ENCODE results near the gene AFF1. TPM values are rescaled to one million over a fixed set of nuclear protein-coding genes. Genes with fewer than 3 reads are reported as not detected.

AFF1 gene
- total and polyA plus RNA-seq, 7 experiments from 2014 or later, result 20.8 to 88.6 (median 66.8) TPM

DNA sequence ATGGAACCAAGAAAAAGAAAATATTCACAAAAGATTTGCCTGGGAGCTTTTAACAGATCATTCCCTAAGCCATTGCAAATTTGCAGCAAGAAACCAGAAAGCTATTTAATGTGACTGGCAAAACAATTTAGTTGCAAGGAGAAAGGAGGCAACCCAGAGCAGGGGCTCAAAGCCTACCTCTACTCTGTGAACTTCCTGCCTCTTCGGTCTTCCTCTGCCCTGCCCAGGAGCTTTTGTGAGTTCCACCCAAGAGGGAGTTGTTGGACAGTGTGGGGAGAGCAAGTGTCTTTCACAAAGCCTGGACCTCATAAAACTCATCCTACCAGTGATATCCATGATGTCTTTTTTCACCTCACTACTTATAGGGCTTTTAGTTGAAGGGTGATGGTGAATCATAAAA lies 107.4 kb downstream of the AFF1 start:
- DNase-seq, result no peak
- H3K9me3 ChIP-seq (ENCODE audit: control insufficient read depth in 2 of 3, low read length in 3 of 3), result no peaks in the 10 kb centered on the region
- no peak for ATAC-seq
- H3K36me3 Mint-ChIP-seq, result peaks cover 0 to 14% (median 7%) of the 10 kb centered on the region in 5 donors
- peaks cover 0 to 7% (median 4%) of the 10 kb centered on the region in 3 experiments for H3K36me3 ChIP-seq (ENCODE audit: control insufficient read depth in 2 of 3, insufficient read depth in 3 of 3, low read length in 3 of 3)
- H3K4me3 ChIP-seq (ENCODE audit: low read length), result no peak overlapping the region
- H3K27ac ChIP-seq (ENCODE audit: low read depth, low read length), result no peak overlapping the region
- no peaks in the 10 kb centered on the region for H3K27me3 ChIP-seq (ENCODE audit: control insufficient read depth in 2 of 2, insufficient read depth in 2 of 2, low read length in 2 of 2)
- no peaks in the 10 kb centered on the region for H3K9me3 Mint-ChIP-seq
- intact Hi-C loops (cut with micrococcal nuclease), result no loop called here
- H3K4me1 ChIP-seq (ENCODE audit: control insufficient read depth in 2 of 2, insufficient read depth in 2 of 2, low read length in 2 of 2), result peaks cover 0 to 8% of the 10 kb centered on the region in 2 donors
- ChIA-PET POLR2A (interaction anchor here (0.9 kb wide), 1 partner anchor 36 kb away, joined by 4 read pairs; no protein-coding TSS in a partner anchor), CTCF (interaction anchor here (1.4 kb wide), 1 partner anchor 52 kb away, joined by 3 read pairs; no protein-coding TSS in a partner anchor)
- peak overlapping the region in 6 of 9 donors; percentile 33 to 70 (median 58) for H3K27ac Mint-ChIP-seq
- peaks cover 24 to 60% (median 35%) of the 10 kb centered on the region in 7 donors for H3K4me1 Mint-ChIP-seq
- no peaks in the 10 kb centered on the region for H3K27me3 Mint-ChIP-seq
- peak overlapping the region in 4 of 10 donors; percentile 43 to 58 (median 48) for H3K4me3 Mint-ChIP-seq

DNA sequence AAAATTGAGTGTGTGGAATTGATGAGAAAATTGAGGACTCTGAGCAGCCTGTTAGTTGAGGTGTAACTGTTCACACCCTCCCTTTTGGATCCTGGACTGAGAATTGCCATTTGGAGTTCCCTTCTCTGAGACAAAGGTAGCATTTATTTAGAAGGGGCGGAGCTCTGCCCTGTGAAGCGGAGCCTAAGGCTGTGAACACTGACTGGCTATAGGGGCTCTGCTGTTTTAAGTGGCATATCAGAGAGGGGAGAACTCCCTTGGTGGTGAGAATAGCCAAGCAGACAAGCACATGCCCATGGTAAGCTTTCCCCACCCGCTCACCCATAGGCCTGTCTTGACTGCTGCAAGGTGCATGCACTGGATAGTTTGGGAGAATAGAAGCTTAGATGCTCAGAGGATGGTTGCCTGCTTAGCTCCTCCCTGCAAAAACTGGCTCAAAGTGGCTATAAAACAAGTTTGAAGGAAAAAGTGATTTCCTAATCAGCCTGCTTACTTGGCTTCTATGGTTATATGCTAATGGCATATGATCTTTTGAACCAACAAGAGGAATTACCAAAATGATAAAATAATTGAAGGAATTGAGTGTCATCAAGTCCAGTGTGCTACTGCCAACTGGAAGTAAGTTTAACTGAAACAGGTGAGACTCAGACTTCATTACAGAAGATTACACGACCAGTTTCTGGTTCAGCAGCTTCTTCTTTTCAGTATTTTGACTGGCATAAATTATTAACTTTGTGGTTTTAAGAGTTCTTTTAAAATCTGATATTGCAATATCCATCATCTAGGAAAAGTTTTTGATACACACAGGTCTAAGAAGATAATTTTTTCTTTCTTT lies 108.4 kb downstream of the AFF1 start:
- Histone ChIP-seq H3K27me3 (ENCODE audit: control insufficient read depth in 2 of 2, insufficient read depth in 2 of 2, low read length in 2 of 2) (no peaks in the 10 kb centered on the region), H3K4me3 (ENCODE audit: low read length) (no peak overlapping the region), H3K27ac (ENCODE audit: low read depth, low read length) (no peak overlapping the region), H3K9me3 (ENCODE audit: control insufficient read depth in 2 of 3, low read length in 3 of 3) (no peaks in the 10 kb centered on the region), H3K36me3 (ENCODE audit: control insufficient read depth in 2 of 3, insufficient read depth in 3 of 3, low read length in 3 of 3) (peaks cover 0 to 11% (median 7%) of the 10 kb centered on the region in 3 experiments), H3K4me1 (ENCODE audit: control insufficient read depth in 2 of 2, insufficient read depth in 2 of 2, low read length in 2 of 2) (peaks cover 0 to 8% of the 10 kb centered on the region in 2 donors)
- ATAC-seq, result no peak
- peaks cover 21 to 55% (median 31%) of the 10 kb centered on the region in 7 donors for H3K4me1 Mint-ChIP-seq
- intact Hi-C loops (cut with micrococcal nuclease), result no loop called here
- no peaks in the 10 kb centered on the region for H3K27me3 Mint-ChIP-seq
- peaks cover 0 to 21% (median 13%) of the 10 kb centered on the region in 5 donors for H3K36me3 Mint-ChIP-seq
- H3K4me3 Mint-ChIP-seq, result no peak overlapping the region
- H3K9me3 Mint-ChIP-seq, result no peaks in the 10 kb centered on the region
- CTCF ChIA-PET, result interaction anchor here (1.4 kb wide), 1 partner anchor 51 kb away, joined by 3 read pairs; no protein-coding TSS in a partner anchor
- POLR2A ChIA-PET, result interaction anchor here (0.9 to 1.1 kb wide), 2 partner anchors 36 to 37 kb away, joined by 4 read pairs; no protein-coding TSS in a partner anchor
- no peak for DNase-seq
- H3K27ac Mint-ChIP-seq, result peak overlapping the region in 3 of 9 donors; percentile 14 to 50 (median 45)

DNA sequence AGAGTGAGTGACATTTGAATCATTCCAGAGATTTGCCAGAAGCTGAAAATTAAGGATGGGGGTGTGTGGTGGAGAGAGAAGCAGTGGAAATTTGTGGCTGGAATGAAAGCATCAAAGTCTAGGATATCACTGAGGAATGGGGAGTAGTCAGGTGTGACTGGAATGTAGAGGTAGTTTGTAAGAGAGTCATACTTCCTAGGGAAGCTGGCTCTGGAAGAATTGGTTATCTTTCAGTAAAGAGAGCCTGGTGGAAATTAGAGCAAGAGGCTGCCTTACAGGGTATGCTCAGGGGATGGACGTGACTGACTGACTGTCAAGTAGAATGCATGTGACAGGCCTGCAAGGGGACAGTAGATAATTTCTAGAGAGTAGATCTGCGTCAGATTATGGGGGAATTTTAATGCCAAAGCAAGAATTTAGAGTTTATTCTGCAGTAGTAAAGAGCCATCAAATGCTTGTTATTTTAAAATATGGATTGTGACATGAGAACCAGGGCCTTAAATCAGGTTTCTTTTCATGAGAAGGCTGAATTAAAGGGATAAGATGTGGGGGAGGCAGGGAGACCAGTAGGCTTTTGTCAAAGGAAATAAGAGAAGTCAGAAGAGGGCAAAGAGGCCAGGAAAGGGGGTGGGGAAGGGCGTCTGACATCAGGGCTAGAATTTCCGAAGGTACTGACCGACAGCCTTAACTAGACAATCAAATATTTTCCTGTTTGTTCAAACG lies 109.9 kb downstream of the AFF1 start:
- ChIA-PET CTCF (no interaction called here), POLR2A (no interaction called here)
- H3K9me3 Mint-ChIP-seq, result no peaks in the 10 kb centered on the region
- no peaks in the 10 kb centered on the region for H3K27me3 Mint-ChIP-seq
- H3K4me1 ChIP-seq (ENCODE audit: control insufficient read depth in 2 of 2, insufficient read depth in 2 of 2, low read length in 2 of 2), result peaks cover 0 to 8% of the 10 kb centered on the region in 2 donors
- peak; percentile 44 for ATAC-seq
- no peak overlapping the region for H3K27ac Mint-ChIP-seq
- no peaks in the 10 kb centered on the region for H3K9me3 ChIP-seq (ENCODE audit: control insufficient read depth in 2 of 3, low read length in 3 of 3)
- no peak for DNase-seq
- no peak overlapping the region for H3K4me3 ChIP-seq (ENCODE audit: low read length)
- H3K27ac ChIP-seq (ENCODE audit: low read depth, low read length), result no peak overlapping the region
- no peaks in the 10 kb centered on the region for H3K27me3 ChIP-seq (ENCODE audit: control insufficient read depth in 2 of 2, insufficient read depth in 2 of 2, low read length in 2 of 2)
- no peak overlapping the region for H3K4me3 Mint-ChIP-seq
- intact Hi-C loops (cut with micrococcal nuclease), result loop anchor here in 1 of 2 donors (2.0 kb wide), 1 partner anchor 24 kb away; no protein-coding TSS in a partner anchor
- peaks cover 0 to 11% (median 7%) of the 10 kb centered on the region in 3 experiments for H3K36me3 ChIP-seq (ENCODE audit: control insufficient read depth in 2 of 3, insufficient read depth in 3 of 3, low read length in 3 of 3)
- peaks cover 0 to 30% (median 22%) of the 10 kb centered on the region in 5 donors for H3K36me3 Mint-ChIP-seq
- peaks cover 19 to 55% (median 29%) of the 10 kb centered on the region in 7 donors for H3K4me1 Mint-ChIP-seq

DNA sequence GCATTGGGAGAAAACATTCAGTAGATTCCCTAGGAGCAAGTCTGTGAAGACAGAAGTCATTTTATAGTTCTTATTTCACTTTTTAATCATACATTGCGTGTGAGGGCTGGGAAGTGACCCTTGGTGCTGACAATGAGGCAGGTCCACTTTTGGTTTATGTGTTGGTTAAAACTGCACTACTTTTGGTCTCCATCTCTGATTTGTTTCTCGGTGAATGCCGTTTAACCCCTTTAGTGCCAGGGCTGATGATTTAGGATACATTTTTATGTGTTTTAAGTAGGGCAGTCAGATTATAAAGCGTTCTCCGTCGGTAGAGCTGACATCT lies 110.4 kb downstream of the AFF1 start:
- H3K9me3 Mint-ChIP-seq, result no peaks in the 10 kb centered on the region
- H3K27ac ChIP-seq (ENCODE audit: low read depth, low read length), result no peak overlapping the region
- H3K4me1 Mint-ChIP-seq, result peaks cover 20 to 56% (median 32%) of the 10 kb centered on the region in 7 donors
- H3K9me3 ChIP-seq (ENCODE audit: control insufficient read depth in 2 of 3, low read length in 3 of 3), result no peaks in the 10 kb centered on the region
- no peak overlapping the region for H3K4me3 Mint-ChIP-seq
- intact Hi-C loops (cut with micrococcal nuclease), result loop anchor here in 1 of 2 donors (2.0 kb wide), 1 partner anchor 24 kb away; no protein-coding TSS in a partner anchor
- ATAC-seq (no peak), DNase-seq (no peak)
- H3K36me3 Mint-ChIP-seq, result peaks cover 0 to 33% (median 25%) of the 10 kb centered on the region in 5 donors
- no peaks in the 10 kb centered on the region for H3K27me3 Mint-ChIP-seq
- POLR2A ChIA-PET, result no interaction called here
- CTCF ChIA-PET, result interaction anchor here (0.6 kb wide), 1 partner anchor 11 kb away, joined by 3 read pairs; no protein-coding TSS in a partner anchor
- peaks cover 0 to 8% of the 10 kb centered on the region in 2 donors for H3K4me1 ChIP-seq (ENCODE audit: control insufficient read depth in 2 of 2, insufficient read depth in 2 of 2, low read length in 2 of 2)
- H3K4me3 ChIP-seq (ENCODE audit: low read length), result no peak overlapping the region
- peaks cover 0 to 11% (median 7%) of the 10 kb centered on the region in 3 experiments for H3K36me3 ChIP-seq (ENCODE audit: control insufficient read depth in 2 of 3, insufficient read depth in 3 of 3, low read length in 3 of 3)
- no peak overlapping the region for H3K27ac Mint-ChIP-seq
- no peaks in the 10 kb centered on the region for H3K27me3 ChIP-seq (ENCODE audit: control insufficient read depth in 2 of 2, insufficient read depth in 2 of 2, low read length in 2 of 2)

DNA sequence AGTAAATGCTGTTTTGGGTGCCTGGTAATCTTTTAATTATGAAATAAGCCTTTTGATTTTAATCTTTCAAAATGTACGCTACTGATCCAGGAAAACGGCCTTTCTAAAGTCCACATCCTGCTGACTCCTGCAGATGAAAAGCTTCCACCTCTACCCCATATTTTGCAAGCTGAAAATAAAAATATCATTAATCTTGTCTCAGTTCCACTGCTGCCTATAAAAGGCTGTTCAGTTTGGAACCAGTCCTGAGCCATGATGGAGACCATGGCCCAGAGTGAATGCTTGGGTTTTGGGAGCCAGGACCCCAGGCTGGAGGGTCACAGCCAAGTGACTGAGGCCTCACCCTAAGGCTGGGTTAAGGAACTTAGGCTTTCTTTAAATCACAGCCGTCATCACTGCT lies 110.8 kb downstream of the AFF1 start:
- CTCF ChIA-PET, result interaction anchor here (0.6 kb wide), 1 partner anchor 11 kb away, joined by 3 read pairs; no protein-coding TSS in a partner anchor
- no peak overlapping the region for H3K4me3 Mint-ChIP-seq
- intact Hi-C loops (cut with micrococcal nuclease), result loop anchor here in 1 of 2 donors (2.0 kb wide), 1 partner anchor 23 kb away; no protein-coding TSS in a partner anchor
- Histone ChIP-seq H3K27me3 (ENCODE audit: control insufficient read depth in 2 of 2, insufficient read depth in 2 of 2, low read length in 2 of 2) (no peaks in the 10 kb centered on the region), H3K9me3 (ENCODE audit: control insufficient read depth in 2 of 3, low read length in 3 of 3) (no peaks in the 10 kb centered on the region), H3K36me3 (ENCODE audit: control insufficient read depth in 2 of 3, insufficient read depth in 3 of 3, low read length in 3 of 3) (peaks cover 0 to 12% (median 7%) of the 10 kb centered on the region in 3 experiments), H3K4me1 (ENCODE audit: control insufficient read depth in 2 of 2, insufficient read depth in 2 of 2, low read length in 2 of 2) (peaks cover 0 to 8% of the 10 kb centered on the region in 2 donors), H3K27ac (ENCODE audit: low read depth, low read length) (no peak overlapping the region), H3K4me3 (ENCODE audit: low read length) (no peak overlapping the region)
- POLR2A ChIA-PET, result no interaction called here
- H3K27me3 Mint-ChIP-seq, result no peaks in the 10 kb centered on the region
- peaks cover 25 to 61% (median 37%) of the 10 kb centered on the region in 7 donors for H3K4me1 Mint-ChIP-seq
- peaks cover 4 to 37% (median 29%) of the 10 kb centered on the region in 5 donors for H3K36me3 Mint-ChIP-seq
- no peaks in the 10 kb centered on the region for H3K9me3 Mint-ChIP-seq
- ATAC-seq (no peak), DNase-seq (no peak)
- no peak overlapping the region for H3K27ac Mint-ChIP-seq

DNA sequence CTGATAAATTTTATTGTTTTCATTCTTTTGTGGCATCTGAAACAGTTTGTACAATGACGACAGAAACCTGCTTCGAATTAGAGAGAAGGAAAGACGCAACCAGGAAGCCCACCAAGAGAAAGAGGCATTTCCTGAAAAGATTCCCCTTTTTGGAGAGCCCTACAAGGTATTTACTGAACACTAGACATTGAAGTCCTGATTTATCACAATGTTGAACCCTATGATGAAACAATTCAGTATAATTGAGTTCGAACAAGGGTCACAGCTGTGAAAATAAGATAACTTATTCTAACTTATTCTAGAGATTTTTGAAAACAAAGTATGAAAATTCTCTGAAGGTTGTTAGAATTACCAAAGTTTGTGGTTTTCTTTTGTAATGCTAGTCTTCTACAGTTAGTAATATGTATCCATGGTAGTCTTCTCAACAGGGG lies 111.3 kb downstream of the AFF1 start:
- Mint-ChIP-seq H3K9me3 (no peaks in the 10 kb centered on the region), H3K27me3 (no peaks in the 10 kb centered on the region), H3K4me3 (no peak overlapping the region), H3K27ac (peak overlapping the region in 1 of 9 donors; percentile 21), H3K36me3 (peaks cover 8 to 42% (median 34%) of the 10 kb centered on the region in 5 donors), H3K4me1 (peaks cover 30 to 62% (median 40%) of the 10 kb centered on the region in 7 donors)
- intact Hi-C loops (cut with micrococcal nuclease), result no loop called here
- CTCF ChIA-PET, result no interaction called here
- no peak for ATAC-seq
- H3K27me3 ChIP-seq (ENCODE audit: control insufficient read depth in 2 of 2, insufficient read depth in 2 of 2, low read length in 2 of 2), result no peaks in the 10 kb centered on the region
- H3K9me3 ChIP-seq (ENCODE audit: control insufficient read depth in 2 of 3, low read length in 3 of 3), result no peaks in the 10 kb centered on the region
- H3K36me3 ChIP-seq (ENCODE audit: control insufficient read depth in 2 of 3, insufficient read depth in 3 of 3, low read length in 3 of 3), result peaks cover 0 to 14% (median 7%) of the 10 kb centered on the region in 3 experiments
- peaks cover 0 to 5% of the 10 kb centered on the region in 2 donors for H3K4me1 ChIP-seq (ENCODE audit: control insufficient read depth in 2 of 2, insufficient read depth in 2 of 2, low read length in 2 of 2)
- H3K27ac ChIP-seq (ENCODE audit: low read depth, low read length), result no peak overlapping the region
- POLR2A ChIA-PET, result no interaction called here
- DNase-seq, result no peak
- no peak overlapping the region for H3K4me3 ChIP-seq (ENCODE audit: low read length)

Data from naive thymus-derived CD4-positive, alpha-beta T cell (primary cell).